ENCODE measurements around the gene CSF2.

CSF2 gene

GRCh38 chr5:132033122-132033521, 40.5 kb upstream of the CSF2 start:
- Histone ChIP-seq H3K27ac (ENCODE audit: insufficient read depth, low read length, poor library complexity, severe bottlenecking) (no peak overlapping the region), H3K27me3 (replicated peaks; ENCODE audit: control insufficient read depth, insufficient read depth, low read length, poor library complexity, severe bottlenecking) (no peaks in the 10 kb centered on the region), H3K4me1 (ENCODE audit: control insufficient read depth, insufficient read depth, low read length, poor library complexity, severe bottlenecking) (no peaks in the 10 kb centered on the region), H3K9me3 (ENCODE audit: control insufficient read depth, low read length) (no peaks in the 10 kb centered on the region), H3K36me3 (ENCODE audit: control insufficient read depth, insufficient read depth, low read length) (no peaks in the 10 kb centered on the region), H3K4me3 (ENCODE audit: insufficient read depth, low read depth, low read length, poor library complexity, severe bottlenecking) (no peak overlapping the region)
- no peak for DNase-seq

- Histone ChIP-seq H3K4me3 (ENCODE audit: insufficient read depth, low read depth, low read length, poor library complexity, severe bottlenecking) (no peak overlapping the region), H3K9me3 (ENCODE audit: control insufficient read depth, low read length) (no peaks in the 10 kb centered on the region), H3K27ac (ENCODE audit: insufficient read depth, low read length, poor library complexity, severe bottlenecking) (no peak overlapping the region), H3K36me3 (ENCODE audit: control insufficient read depth, insufficient read depth, low read length) (no peaks in the 10 kb centered on the region), H3K27me3 (replicated peaks; ENCODE audit: control insufficient read depth, insufficient read depth, low read length, poor library complexity, severe bottlenecking) (no peaks in the 10 kb centered on the region), H3K4me1 (ENCODE audit: control insufficient read depth, insufficient read depth, low read length, poor library complexity, severe bottlenecking) (no peaks in the 10 kb centered on the region)
- DNase-seq: no peak
Measured at GRCh38 chr5:132037353-132037752, 36.2 kb upstream of the CSF2 start.

GRCh38 chr5:132044207-132044606, 29.4 kb upstream of the CSF2 start:
- no peak overlapping the region for H3K4me3 ChIP-seq (ENCODE audit: insufficient read depth, low read depth, low read length, poor library complexity, severe bottlenecking)
- H3K36me3 ChIP-seq (ENCODE audit: control insufficient read depth, insufficient read depth, low read length): no peaks in the 10 kb centered on the region
- H3K9me3 ChIP-seq (ENCODE audit: control insufficient read depth, low read length): no peaks in the 10 kb centered on the region
- H3K4me1 ChIP-seq (ENCODE audit: control insufficient read depth, insufficient read depth, low read length, poor library complexity, severe bottlenecking): no peaks in the 10 kb centered on the region
- H3K27me3 ChIP-seq (replicated peaks; ENCODE audit: control insufficient read depth, insufficient read depth, low read length, poor library complexity, severe bottlenecking): no peaks in the 10 kb centered on the region
- no peak overlapping the region for H3K27ac ChIP-seq (ENCODE audit: insufficient read depth, low read length, poor library complexity, severe bottlenecking)
- no peak for DNase-seq

- H3K36me3 ChIP-seq (ENCODE audit: control insufficient read depth, insufficient read depth, low read length): no peaks in the 10 kb centered on the region
- DNase-seq: no peak
Measured at GRCh38 chr5:132046880-132047299, 26.7 kb upstream of the CSF2 start.

GRCh38 chr5:132049093-132049492, 24.5 kb upstream of the CSF2 start:
- Histone ChIP-seq H3K27ac (ENCODE audit: insufficient read depth, low read length, poor library complexity, severe bottlenecking) (no peak overlapping the region), H3K9me3 (ENCODE audit: control insufficient read depth, low read length) (no peaks in the 10 kb centered on the region), H3K27me3 (replicated peaks; ENCODE audit: control insufficient read depth, insufficient read depth, low read length, poor library complexity, severe bottlenecking) (no peaks in the 10 kb centered on the region), H3K4me3 (ENCODE audit: insufficient read depth, low read depth, low read length, poor library complexity, severe bottlenecking) (no peak overlapping the region), H3K36me3 (ENCODE audit: control insufficient read depth, insufficient read depth, low read length) (no peaks in the 10 kb centered on the region), H3K4me1 (ENCODE audit: control insufficient read depth, insufficient read depth, low read length, poor library complexity, severe bottlenecking) (no peaks in the 10 kb centered on the region)
- no peak for DNase-seq

More at GRCh38 chr5:132046880-132047299, 26.7 kb upstream of the CSF2 start:
- H3K27me3 ChIP-seq (replicated peaks; ENCODE audit: control insufficient read depth, insufficient read depth, low read length, poor library complexity, severe bottlenecking): no peaks in the 10 kb centered on the region
- H3K4me3 ChIP-seq (ENCODE audit: insufficient read depth, low read depth, low read length, poor library complexity, severe bottlenecking): no peak overlapping the region
- H3K27ac ChIP-seq (ENCODE audit: insufficient read depth, low read length, poor library complexity, severe bottlenecking): no peak overlapping the region
- no peaks in the 10 kb centered on the region for H3K9me3 ChIP-seq (ENCODE audit: control insufficient read depth, low read length)
- H3K4me1 ChIP-seq (ENCODE audit: control insufficient read depth, insufficient read depth, low read length, poor library complexity, severe bottlenecking): no peaks in the 10 kb centered on the region

- H3K4me1 ChIP-seq (ENCODE audit: control insufficient read depth, insufficient read depth, low read length, poor library complexity, severe bottlenecking): peaks cover 3% of the 10 kb centered on the region
- no peaks in the 10 kb centered on the region for H3K9me3 ChIP-seq (ENCODE audit: control insufficient read depth, low read length)
- no peak overlapping the region for H3K27ac ChIP-seq (ENCODE audit: insufficient read depth, low read length, poor library complexity, severe bottlenecking)
- DNase-seq: no peak
- H3K4me3 ChIP-seq (ENCODE audit: insufficient read depth, low read depth, low read length, poor library complexity, severe bottlenecking): no peak overlapping the region
- H3K36me3 ChIP-seq (ENCODE audit: control insufficient read depth, insufficient read depth, low read length): no peaks in the 10 kb centered on the region
- no peaks in the 10 kb centered on the region for H3K27me3 ChIP-seq (replicated peaks; ENCODE audit: control insufficient read depth, insufficient read depth, low read length, poor library complexity, severe bottlenecking)
Measured at GRCh38 chr5:132049559-132049958, 24.0 kb upstream of the CSF2 start.

- no peak overlapping the region for H3K27ac ChIP-seq (ENCODE audit: insufficient read depth, low read length, poor library complexity, severe bottlenecking)
- no peaks in the 10 kb centered on the region for H3K36me3 ChIP-seq (ENCODE audit: control insufficient read depth, insufficient read depth, low read length)
Measured at GRCh38 chr5:132050136-132050535, 23.5 kb upstream of the CSF2 start.

GRCh38 chr5:132050661-132051552, 22.7 kb upstream of the CSF2 start:
- Histone ChIP-seq H3K9me3 (ENCODE audit: control insufficient read depth, low read length) (no peaks in the 10 kb centered on the region), H3K4me1 (ENCODE audit: control insufficient read depth, insufficient read depth, low read length, poor library complexity, severe bottlenecking) (peaks cover 14% of the 10 kb centered on the region), H3K4me3 (ENCODE audit: insufficient read depth, low read depth, low read length, poor library complexity, severe bottlenecking) (no peak overlapping the region), H3K27me3 (replicated peaks; ENCODE audit: control insufficient read depth, insufficient read depth, low read length, poor library complexity, severe bottlenecking) (no peaks in the 10 kb centered on the region), H3K27ac (ENCODE audit: insufficient read depth, low read length, poor library complexity, severe bottlenecking) (no peak overlapping the region), H3K36me3 (ENCODE audit: control insufficient read depth, insufficient read depth, low read length) (no peaks in the 10 kb centered on the region)
- DNase-seq: no peak

More at GRCh38 chr5:132050136-132050535, 23.5 kb upstream of the CSF2 start:
- peaks cover 7% of the 10 kb centered on the region for H3K4me1 ChIP-seq (ENCODE audit: control insufficient read depth, insufficient read depth, low read length, poor library complexity, severe bottlenecking)
- H3K4me3 ChIP-seq (ENCODE audit: insufficient read depth, low read depth, low read length, poor library complexity, severe bottlenecking): no peak overlapping the region
- H3K27me3 ChIP-seq (replicated peaks; ENCODE audit: control insufficient read depth, insufficient read depth, low read length, poor library complexity, severe bottlenecking): no peaks in the 10 kb centered on the region
- no peak for DNase-seq
- no peaks in the 10 kb centered on the region for H3K9me3 ChIP-seq (ENCODE audit: control insufficient read depth, low read length)

- Histone ChIP-seq H3K27me3 (replicated peaks; ENCODE audit: control insufficient read depth, insufficient read depth, low read length, poor library complexity, severe bottlenecking) (no peaks in the 10 kb centered on the region), H3K4me3 (ENCODE audit: insufficient read depth, low read depth, low read length, poor library complexity, severe bottlenecking) (no peak overlapping the region), H3K9me3 (ENCODE audit: control insufficient read depth, low read length) (no peaks in the 10 kb centered on the region), H3K4me1 (ENCODE audit: control insufficient read depth, insufficient read depth, low read length, poor library complexity, severe bottlenecking) (peaks cover 30% of the 10 kb centered on the region), H3K36me3 (ENCODE audit: control insufficient read depth, insufficient read depth, low read length) (no peaks in the 10 kb centered on the region), H3K27ac (ENCODE audit: insufficient read depth, low read length, poor library complexity, severe bottlenecking) (no peak overlapping the region)
- no peak for DNase-seq
Measured at GRCh38 chr5:132052520-132052919, 21.1 kb upstream of the CSF2 start.

- Histone ChIP-seq H3K9me3 (ENCODE audit: control insufficient read depth, low read length) (no peaks in the 10 kb centered on the region), H3K4me3 (ENCODE audit: insufficient read depth, low read depth, low read length, poor library complexity, severe bottlenecking) (no peak overlapping the region), H3K36me3 (ENCODE audit: control insufficient read depth, insufficient read depth, low read length) (no peaks in the 10 kb centered on the region), H3K4me1 (ENCODE audit: control insufficient read depth, insufficient read depth, low read length, poor library complexity, severe bottlenecking) (peaks cover 35% of the 10 kb centered on the region), H3K27me3 (replicated peaks; ENCODE audit: control insufficient read depth, insufficient read depth, low read length, poor library complexity, severe bottlenecking) (no peaks in the 10 kb centered on the region), H3K27ac (ENCODE audit: insufficient read depth, low read length, poor library complexity, severe bottlenecking) (no peak overlapping the region)
- no peak for DNase-seq
Measured at GRCh38 chr5:132053483-132053882, 20.1 kb upstream of the CSF2 start.

All from effector memory CD4-positive, alpha-beta T cell (primary cell).